ENCODE measurements around the gene NDUFAF8. TPM values are rescaled to one million over a fixed set of nuclear protein-coding genes. Genes with fewer than 3 reads are reported as not detected.

NDUFAF8 gene
- total and polyA plus RNA-seq, 7 donors, result 8.6 to 52.4 (median 30.0) TPM

GRCh38 chr17:81197409-81197795, 41.7 kb upstream of the NDUFAF8 start:
- H3K27me3 ChIP-seq, result no peaks in the 10 kb centered on the region
- intact Hi-C loops (cut with DNase I), result no loop called here
- peaks cover 0 to 16% (median 0%) of the 10 kb centered on the region in 4 donors for H3K36me3 ChIP-seq
- WGBS, 2 donors, result 84 to 91% methylated on average over 14 of the region's 14 CpGs
- H3K27ac ChIP-seq, result no peak overlapping the region
- no peaks in the 10 kb centered on the region for H3K9me3 ChIP-seq
- DNase-seq, result no peak
- H3K4me3 ChIP-seq, result no peak overlapping the region
- TF ChIP-seq POLR2AphosphoS5 (IDR thresholded peaks at IDR 0.05), result no peak
- TF ChIP-seq POLR2A (IDR thresholded peaks at IDR 0.05), result no peak
- no peak for TF ChIP-seq CTCF (IDR thresholded peaks at IDR 0.05)
- no peak for TF ChIP-seq EP300 (IDR thresholded peaks at IDR 0.05)
- peaks cover 0 to 28% (median 0%) of the 10 kb centered on the region in 4 donors for H3K4me1 ChIP-seq

GRCh38 chr17:81197831-81198490, 41.2 kb upstream of the NDUFAF8 start:
- TF ChIP-seq POLR2AphosphoS5 (IDR thresholded peaks at IDR 0.05) (no peak), POLR2A (IDR thresholded peaks at IDR 0.05) (no peak)
- Histone ChIP-seq H3K36me3 (peaks cover 0 to 20% (median 0%) of the 10 kb centered on the region in 4 donors), H3K27me3 (no peaks in the 10 kb centered on the region), H3K4me3 (no peak overlapping the region), H3K27ac (no peak overlapping the region), H3K9me3 (no peaks in the 10 kb centered on the region), H3K4me1 (peaks cover 0 to 28% (median 0%) of the 10 kb centered on the region in 4 donors)
- intact Hi-C loops (cut with DNase I), result no loop called here
- WGBS, 2 donors, result 90 to 96% methylated on average over 21 of the region's 21 CpGs
- no peak for DNase-seq

GRCh38 chr17:81198826-81199481, 40.2 kb upstream of the NDUFAF8 start:
- H3K9me3 ChIP-seq, result no peaks in the 10 kb centered on the region
- H3K36me3 ChIP-seq, result peaks cover 0 to 28% (median 0%) of the 10 kb centered on the region in 4 donors

GRCh38 chr17:81199482-81199830, 39.7 kb upstream of the NDUFAF8 start:
- Histone ChIP-seq H3K4me3 (no peak overlapping the region), H3K4me1 (peaks cover 0 to 28% (median 0%) of the 10 kb centered on the region in 4 donors), H3K27me3 (no peaks in the 10 kb centered on the region), H3K36me3 (peaks cover 0 to 28% (median 0%) of the 10 kb centered on the region in 4 donors), H3K9me3 (no peaks in the 10 kb centered on the region), H3K27ac (no peak overlapping the region)
- intact Hi-C loops (cut with DNase I), result no loop called here
- DNase-seq, result no peak
- 92 to 96% methylated on average over 18 of the region's 18 CpGs for whole genome bisulfite sequencing, 2 donors
- TF ChIP-seq POLR2A (IDR thresholded peaks at IDR 0.05), result no peak
- TF ChIP-seq EP300 (IDR thresholded peaks at IDR 0.05), result no peak
- no peak for TF ChIP-seq CTCF (IDR thresholded peaks at IDR 0.05)
- no peak for TF ChIP-seq POLR2AphosphoS5 (IDR thresholded peaks at IDR 0.05)

More at GRCh38 chr17:81198826-81199481, 40.2 kb upstream of the NDUFAF8 start:
- peaks cover 0 to 28% (median 0%) of the 10 kb centered on the region in 4 donors for H3K4me1 ChIP-seq
- intact Hi-C loops (cut with DNase I), result no loop called here
- H3K27me3 ChIP-seq, result no peaks in the 10 kb centered on the region
- TF ChIP-seq POLR2AphosphoS5 (IDR thresholded peaks at IDR 0.05), result no peak
- no peak for TF ChIP-seq CTCF (IDR thresholded peaks at IDR 0.05)
- no peak for TF ChIP-seq EP300 (IDR thresholded peaks at IDR 0.05)
- no peak for TF ChIP-seq POLR2A (IDR thresholded peaks at IDR 0.05)
- 93 to 94% methylated on average over 22 of the region's 22 CpGs for WGBS, 2 donors
- no peak overlapping the region for H3K4me3 ChIP-seq
- H3K27ac ChIP-seq, result no peak overlapping the region
- DNase-seq, result no peak

GRCh38 chr17:81200201-81200600, 38.9 kb upstream of the NDUFAF8 start:
- H3K36me3 ChIP-seq, result peaks cover 0 to 28% (median 0%) of the 10 kb centered on the region in 4 donors
- intact Hi-C loops (cut with DNase I), result loop anchor here (5.0 kb wide), 1 partner anchor 58 kb away; no protein-coding TSS in a partner anchor
- TF ChIP-seq POLR2A (IDR thresholded peaks at IDR 0.05), result no peak
- no peak for TF ChIP-seq POLR2AphosphoS5 (IDR thresholded peaks at IDR 0.05)
- TF ChIP-seq CTCF (IDR thresholded peaks at IDR 0.05), result no peak
- no peak for TF ChIP-seq EP300 (IDR thresholded peaks at IDR 0.05)

More at GRCh38 chr17:81200201-81200600, 38.9 kb upstream of the NDUFAF8 start:
- Histone ChIP-seq H3K27ac (no peak overlapping the region), H3K4me1 (peaks cover 0 to 22% (median 0%) of the 10 kb centered on the region in 4 donors), H3K27me3 (no peaks in the 10 kb centered on the region), H3K9me3 (no peaks in the 10 kb centered on the region), H3K4me3 (no peak overlapping the region)
- no peak for DNase-seq
- WGBS, 2 donors, result 96 to 97% methylated on average over 18 of the region's 18 CpGs
